ENCODE results near the gene NLGN1.

DNA sequence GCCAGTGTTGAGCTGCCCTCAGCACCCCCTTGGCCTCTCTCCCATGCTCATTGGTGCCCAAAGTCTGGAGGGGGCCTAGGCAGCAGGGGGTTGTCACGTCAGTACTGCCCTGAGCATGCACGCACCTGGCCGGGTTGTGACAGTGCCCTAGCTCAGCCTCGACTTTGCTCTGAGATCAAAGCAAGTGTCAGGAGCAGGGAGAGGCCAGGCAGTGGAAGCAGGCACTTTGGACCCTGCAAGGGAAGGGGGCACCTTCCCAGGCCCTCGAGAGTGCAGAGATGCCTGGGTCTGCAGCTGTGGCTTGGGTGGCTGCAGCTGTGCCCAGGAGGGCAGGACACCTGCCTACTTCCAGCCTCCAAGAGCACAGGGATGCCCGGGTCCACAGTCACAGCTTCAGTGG is 561.3 kb downstream of the NLGN1 start:
- TF ChIP-seq, protein P1, sequence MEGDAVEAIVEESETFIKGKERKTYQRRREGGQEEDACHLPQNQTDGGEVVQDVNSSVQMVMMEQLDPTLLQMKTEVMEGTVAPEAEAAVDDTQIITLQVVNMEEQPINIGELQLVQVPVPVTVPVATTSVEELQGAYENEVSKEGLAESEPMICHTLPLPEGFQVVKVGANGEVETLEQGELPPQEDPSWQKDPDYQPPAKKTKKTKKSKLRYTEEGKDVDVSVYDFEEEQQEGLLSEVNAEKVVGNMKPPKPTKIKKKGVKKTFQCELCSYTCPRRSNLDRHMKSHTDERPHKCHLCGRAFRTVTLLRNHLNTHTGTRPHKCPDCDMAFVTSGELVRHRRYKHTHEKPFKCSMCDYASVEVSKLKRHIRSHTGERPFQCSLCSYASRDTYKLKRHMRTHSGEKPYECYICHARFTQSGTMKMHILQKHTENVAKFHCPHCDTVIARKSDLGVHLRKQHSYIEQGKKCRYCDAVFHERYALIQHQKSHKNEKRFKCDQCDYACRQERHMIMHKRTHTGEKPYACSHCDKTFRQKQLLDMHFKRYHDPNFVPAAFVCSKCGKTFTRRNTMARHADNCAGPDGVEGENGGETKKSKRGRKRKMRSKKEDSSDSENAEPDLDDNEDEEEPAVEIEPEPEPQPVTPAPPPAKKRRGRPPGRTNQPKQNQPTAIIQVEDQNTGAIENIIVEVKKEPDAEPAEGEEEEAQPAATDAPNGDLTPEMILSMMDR (IDR thresholded peaks at IDR 0.05): no peak
- no peak for TF ChIP-seq ZFX (IDR thresholded peaks at IDR 0.05; ENCODE audit: borderline replicate concordance)
